ENCODE data around the gene ADAMTSL2. TPM values are rescaled to one million over a fixed set of nuclear protein-coding genes. Genes with fewer than 3 reads are reported as not detected.
A peak's percentile ranks its signal among the peaks of the same experiment; 100 is the strongest.

The ADAMTSL2 gene
- total and polyA plus RNA-seq, 2 of the 13 experiments (the other 11 are each of a cell fraction or from before 2014, with no cell fraction given), result 1.9 to 3.8 TPM

DNA sequence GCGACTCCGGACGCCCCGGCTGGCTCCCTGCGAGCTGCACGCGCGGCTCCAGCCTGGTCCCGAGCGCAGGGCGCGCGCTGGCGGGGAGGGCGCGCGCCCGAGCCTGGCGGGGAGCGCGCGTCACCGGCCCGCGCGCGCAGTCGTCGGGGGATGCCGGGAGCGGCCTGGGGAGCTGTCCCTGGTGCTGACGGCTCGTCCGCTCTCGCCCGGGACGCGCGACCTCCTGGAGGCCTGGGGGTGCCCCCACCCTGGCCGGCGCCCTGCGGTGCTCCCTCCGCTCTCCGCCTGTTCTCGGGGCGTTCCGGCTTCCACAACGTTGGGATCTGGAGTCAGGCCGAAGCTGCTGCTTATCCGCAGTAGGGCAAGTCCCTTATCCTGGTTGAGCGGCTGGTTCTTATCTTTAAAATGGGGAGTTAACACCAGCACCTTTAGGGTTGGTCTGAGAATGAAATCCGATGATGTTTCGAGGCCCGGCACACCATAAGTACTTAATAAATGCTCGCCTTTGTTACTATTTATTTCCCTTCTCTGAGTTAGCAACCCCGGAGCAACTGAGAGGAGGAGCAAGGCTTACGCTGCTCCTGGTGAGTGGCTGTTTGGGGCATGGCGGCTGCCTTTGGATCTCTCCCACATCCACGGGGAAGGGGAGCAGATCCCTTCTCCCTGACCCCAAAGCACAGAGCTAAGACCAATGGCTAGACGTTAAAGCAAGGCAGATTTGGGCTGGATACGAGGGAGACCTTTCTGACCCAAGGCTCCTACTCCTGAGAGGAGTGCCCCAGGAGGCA is 75.0 kb downstream of the ADAMTSL2 start, which contains the start of gene FAM163B (continued):
- TF ChIP-seq, protein P1, sequence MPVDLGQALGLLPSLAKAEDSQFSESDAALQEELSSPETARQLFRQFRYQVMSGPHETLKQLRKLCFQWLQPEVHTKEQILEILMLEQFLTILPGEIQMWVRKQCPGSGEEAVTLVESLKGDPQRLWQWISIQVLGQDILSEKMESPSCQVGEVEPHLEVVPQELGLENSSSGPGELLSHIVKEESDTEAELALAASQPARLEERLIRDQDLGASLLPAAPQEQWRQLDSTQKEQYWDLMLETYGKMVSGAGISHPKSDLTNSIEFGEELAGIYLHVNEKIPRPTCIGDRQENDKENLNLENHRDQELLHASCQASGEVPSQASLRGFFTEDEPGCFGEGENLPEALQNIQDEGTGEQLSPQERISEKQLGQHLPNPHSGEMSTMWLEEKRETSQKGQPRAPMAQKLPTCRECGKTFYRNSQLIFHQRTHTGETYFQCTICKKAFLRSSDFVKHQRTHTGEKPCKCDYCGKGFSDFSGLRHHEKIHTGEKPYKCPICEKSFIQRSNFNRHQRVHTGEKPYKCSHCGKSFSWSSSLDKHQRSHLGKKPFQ (CRISPR knock-in tag; IDR thresholded peaks at IDR 0.05; ENCODE audit: insufficient replicate concordance), result peak; percentile 36
- TF ChIP-seq SAP130 (CRISPR knock-in tag; IDR thresholded peaks at IDR 0.05; ENCODE audit: low read depth) (peak; percentile 40; the same call in 1 of the 2 replicates), POGK (CRISPR knock-in tag; conservative IDR thresholded peaks at IDR 0.05) (peak; percentile 50; the same call in 1 of the 2 replicates), HES4 (CRISPR knock-in tag; IDR thresholded peaks at IDR 0.05; ENCODE audit: borderline replicate concordance) (peak; percentile 89), FOXA3 (CRISPR knock-in tag; IDR thresholded peaks at IDR 0.05) (0 out of 2 replicates have a peak, but pooled peaks have one; percentile 10), ZNF563 (CRISPR knock-in tag; IDR thresholded peaks at IDR 0.05) (peak; percentile 78), RAD21 (CRISPR knock-in tag; IDR thresholded peaks at IDR 0.05) (peak; percentile 20; the same call in 1 of the 2 replicates), TBX2 (CRISPR knock-in tag; IDR thresholded peaks at IDR 0.05; ENCODE audit: borderline replicate concordance) (0 out of 2 replicates have a peak, but pooled peaks have one; percentile 29), KAT7 (CRISPR knock-in tag; IDR thresholded peaks at IDR 0.05; ENCODE audit: borderline replicate concordance) (no peak)
- TF ChIP-seq, protein P2, sequence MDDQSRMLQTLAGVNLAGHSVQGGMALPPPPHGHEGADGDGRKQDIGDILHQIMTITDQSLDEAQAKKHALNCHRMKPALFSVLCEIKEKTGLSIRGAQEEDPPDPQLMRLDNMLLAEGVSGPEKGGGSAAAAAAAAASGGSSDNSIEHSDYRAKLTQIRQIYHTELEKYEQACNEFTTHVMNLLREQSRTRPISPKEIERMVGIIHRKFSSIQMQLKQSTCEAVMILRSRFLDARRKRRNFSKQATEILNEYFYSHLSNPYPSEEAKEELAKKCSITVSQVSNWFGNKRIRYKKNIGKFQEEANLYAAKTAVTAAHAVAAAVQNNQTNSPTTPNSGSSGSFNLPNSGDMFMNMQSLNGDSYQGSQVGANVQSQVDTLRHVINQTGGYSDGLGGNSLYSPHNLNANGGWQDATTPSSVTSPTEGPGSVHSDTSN (CRISPR knock-in tag; IDR thresholded peaks at IDR 0.05; ENCODE audit: borderline replicate concordance), result peak; percentile 80; the same call in 1 of the 2 replicates
